Stimulated activated CD8-positive, alpha-beta memory T cell treated with anti-CD3 and anti-CD28 coated beads, Interleukin-4, amount 100 ng/mL, for 4 hours (primary cell): ENCODE data around the gene VEGFB.

ENCODE experiments used
- DNase-seq, 2 donors: peaks; one replicate each; pipeline ENCODE4 v3.0.0-alpha.2; 2020; ENCODE audit warnings: low read depth in 2 of 2, low spot score in 1 of 2

The VEGFB gene

DNA sequence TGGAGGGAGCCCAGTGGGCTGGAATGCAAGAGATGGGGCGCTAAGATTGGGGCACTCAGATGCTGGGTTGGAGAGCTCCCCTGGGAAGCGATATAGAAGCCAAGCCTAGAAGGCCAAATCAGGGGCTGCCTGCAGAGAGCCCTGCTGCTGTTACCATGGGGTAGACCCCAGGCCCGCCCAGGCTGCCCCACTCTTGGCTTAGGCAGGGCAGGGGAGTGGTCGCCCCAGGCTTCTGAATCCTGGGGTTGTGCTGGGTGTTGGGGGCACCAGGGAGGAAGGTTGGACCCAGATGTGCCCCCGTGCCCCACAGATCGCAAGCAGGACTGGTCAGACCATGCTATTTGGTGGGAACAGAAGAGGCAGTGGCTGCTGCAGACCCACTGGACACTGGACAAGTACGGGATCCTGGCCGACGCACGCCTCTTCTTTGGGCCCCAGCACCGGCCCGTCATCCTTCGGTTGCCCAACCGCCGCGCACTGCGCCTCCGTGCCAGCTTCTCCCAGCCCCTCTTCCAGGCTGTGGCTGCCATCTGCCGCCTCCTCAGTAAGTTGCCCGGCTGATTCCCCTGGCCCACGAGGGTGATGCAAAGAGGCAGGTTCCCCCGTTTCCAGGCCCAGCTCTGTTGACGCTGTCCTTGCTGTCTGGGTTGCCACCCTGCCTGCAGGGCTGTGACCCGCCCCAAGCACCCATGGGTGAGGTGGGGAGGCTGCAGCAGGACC, 23.9 kb upstream of the VEGFB start:
- DNase-seq: no peak

GRCh38 chr11:64211181-64211872, 23.1 kb upstream of the VEGFB start:
- DNase-seq: no peak

GRCh38 chr11:64216879-64217278, 17.5 kb upstream of the VEGFB start:
- no peak for DNase-seq

DNA sequence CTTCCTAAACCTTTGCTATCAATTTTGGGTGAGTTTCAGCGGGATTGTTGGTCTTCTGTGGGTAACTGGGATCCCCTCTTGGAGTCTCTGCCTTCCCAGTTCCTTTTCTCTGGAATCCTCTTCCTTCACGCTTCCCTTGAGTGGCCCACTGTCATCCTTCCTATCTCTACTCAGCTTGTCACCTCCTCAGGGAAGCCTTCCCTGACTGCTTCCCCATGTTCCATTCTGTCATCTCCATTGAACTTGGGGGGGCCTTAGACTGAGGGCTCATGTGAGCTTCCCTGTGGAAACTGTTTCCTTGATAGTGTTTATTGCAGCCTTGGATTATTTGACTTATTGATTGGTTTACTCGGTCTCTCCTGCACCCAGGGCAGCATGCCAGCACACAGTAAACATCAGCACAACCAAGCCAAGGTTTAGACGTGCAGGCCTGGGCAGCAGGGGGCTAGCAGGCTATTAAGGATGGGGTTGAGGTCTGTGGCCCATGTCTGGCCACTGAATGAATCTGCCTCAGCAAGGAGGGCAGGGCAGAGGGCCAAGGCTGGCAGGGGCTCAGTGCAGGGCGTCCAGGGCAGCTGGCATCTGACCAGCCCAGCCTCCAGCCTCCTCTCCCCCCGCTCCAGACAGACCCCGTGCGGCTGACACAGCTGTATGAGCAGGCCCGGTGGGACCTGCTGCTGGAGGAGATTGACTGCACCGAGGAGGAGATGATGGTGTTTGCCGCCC, 15.6 kb upstream of the VEGFB start:
- no peak for DNase-seq

GRCh38 chr11:64219354-64219684, 15.1 kb upstream of the VEGFB start:
- DNase-seq: no peak

DNA sequence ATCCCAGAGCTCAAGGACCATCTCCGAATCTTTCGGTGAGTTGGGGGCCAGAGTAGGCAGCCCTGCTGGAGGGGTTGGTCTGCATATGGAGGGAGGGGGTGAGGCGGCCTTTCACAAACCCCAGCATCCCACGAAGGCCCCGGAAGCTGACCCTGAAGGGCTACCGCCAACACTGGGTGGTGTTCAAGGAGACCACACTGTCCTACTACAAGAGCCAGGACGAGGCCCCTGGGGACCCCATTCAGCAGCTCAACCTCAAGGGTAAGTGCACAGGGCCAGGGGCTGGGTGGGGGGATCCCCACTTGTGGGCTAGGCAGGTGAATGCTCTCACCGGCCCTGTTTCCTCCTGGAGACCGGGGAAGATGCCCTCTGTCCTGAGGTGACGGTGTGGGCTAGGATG, 14.6 kb upstream of the VEGFB start:
- no peak for DNase-seq

DNA sequence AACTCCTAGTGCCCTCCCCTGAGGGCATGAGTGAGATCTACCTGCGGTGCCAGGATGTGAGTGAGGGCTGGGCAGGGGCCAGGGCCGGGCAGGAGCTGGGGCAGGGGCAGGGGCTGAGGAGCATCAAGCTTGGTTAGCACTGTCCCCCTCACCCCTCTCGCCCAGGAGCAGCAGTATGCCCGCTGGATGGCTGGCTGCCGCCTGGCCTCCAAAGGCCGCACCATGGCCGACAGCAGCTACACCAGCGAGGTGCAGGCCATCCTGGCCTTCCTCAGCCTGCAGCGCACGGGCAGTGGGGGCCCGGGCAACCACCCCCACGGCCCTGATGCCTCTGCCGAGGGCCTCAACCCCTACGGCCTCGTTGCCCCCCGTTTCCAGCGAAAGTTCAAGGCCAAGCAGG, 14.1 kb upstream of the VEGFB start:
- DNase-seq: no peak

GRCh38 chr11:64220798-64221197, 13.6 kb upstream of the VEGFB start:
- DNase-seq: no peak

DNA sequence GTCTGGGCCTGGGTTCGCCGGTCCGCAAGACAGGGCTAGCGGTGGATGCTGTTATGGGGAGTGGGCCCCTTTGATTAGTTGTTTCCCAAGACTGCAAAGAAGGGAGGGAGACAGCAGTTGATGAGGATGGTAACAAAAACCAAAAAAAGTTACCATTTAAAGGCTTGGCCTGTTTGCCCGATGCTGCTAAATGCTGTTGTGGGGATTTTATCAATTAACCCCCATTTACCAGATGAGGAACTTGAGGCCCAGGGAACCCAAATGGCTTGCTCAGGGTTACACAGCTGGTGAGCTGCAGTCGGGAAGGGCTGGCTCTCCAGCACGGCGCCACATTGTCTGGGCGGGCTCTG, 11.8 kb upstream of the VEGFB start:
- no peak for DNase-seq

- DNase-seq: no peak
These were observed 11.3 kb upstream of the VEGFB start for GRCh38 chr11:64223001-64223651.

GRCh38 chr11:64224151-64224890, 10.1 kb upstream of the VEGFB start:
- DNase-seq: no peak

DNA sequence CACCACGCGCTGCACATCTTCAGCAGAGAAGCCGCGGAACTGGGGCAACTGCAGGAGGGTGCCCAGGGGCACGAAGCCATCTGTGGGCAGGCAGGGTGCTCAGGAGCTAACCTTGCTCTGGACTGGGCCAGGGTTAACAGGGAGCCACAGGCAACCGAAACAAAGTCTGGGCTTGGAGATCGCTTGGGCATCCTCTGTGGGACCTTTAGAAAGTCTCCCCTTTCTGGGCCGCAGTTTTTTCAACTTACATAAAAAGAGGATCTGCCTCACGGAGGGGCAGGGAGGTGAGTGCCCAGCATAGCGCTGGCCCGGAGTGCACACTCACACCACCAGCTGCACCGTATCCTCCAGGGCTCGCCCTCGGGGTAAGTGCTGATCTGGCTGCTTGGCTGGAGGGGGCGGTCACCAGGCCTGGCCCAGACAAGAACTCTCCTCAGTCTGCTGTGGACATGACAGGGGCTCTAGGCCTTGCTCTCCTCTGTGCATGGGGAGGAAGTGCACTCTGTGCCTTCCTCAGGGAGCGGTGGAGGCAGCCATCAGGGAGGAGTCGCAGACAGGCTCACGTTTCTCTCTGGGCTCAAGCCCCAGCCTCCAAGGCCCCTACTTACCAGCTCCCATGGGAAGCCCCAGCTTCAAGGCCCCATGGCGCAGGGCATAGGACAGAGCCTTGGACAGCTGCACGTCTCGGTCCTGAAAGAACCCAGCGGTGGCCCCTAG, 9.3 kb upstream of the VEGFB start:
- DNase-seq: no peak

GRCh38 chr11:64225608-64226506, 8.5 kb upstream of the VEGFB start, which contains the start of the genes NUDT22 and TRPT1:
NUDT22 (plus strand) TSS chr11:64226274; CDS start chr11:64226653, 379 bp downstream.
TRPT1 (minus strand) TSS chr11:64226186; CDS start chr11:64225860, 326 bp downstream.
- DNase-seq: peak; percentile 82 to 90

GRCh38 chr11:64226507-64227051, 7.8 kb upstream of the VEGFB start:
- DNase-seq: no peak

DNA sequence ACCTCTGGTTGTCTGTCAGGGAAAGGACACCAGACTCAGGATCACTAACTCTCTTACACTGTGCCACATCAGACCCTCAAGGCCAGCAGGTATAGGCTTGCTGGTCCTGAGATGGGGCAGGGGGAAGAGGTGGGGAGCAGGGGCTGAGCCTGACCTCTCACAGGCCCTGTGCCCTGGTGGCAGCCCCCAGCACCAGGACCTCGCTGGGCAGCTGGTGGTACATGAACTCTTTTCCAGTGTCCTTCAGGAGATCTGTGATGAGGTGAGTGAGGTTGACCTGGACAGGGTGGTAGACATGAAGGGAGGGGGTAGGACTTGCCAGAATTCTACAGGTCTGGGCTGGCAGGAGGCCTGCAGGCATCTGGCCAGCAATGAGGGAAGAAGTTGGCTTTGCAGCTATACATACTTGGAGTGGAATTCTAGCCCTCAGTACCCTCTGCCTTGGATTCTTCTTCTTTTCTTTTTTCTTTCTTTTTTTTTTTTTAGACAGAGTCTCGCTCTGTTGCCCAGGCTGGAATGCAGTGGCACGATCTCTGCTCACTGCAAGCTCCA, 6.9 kb upstream of the VEGFB start:
- no peak for DNase-seq

- DNase-seq: no peak
These were observed 5.2 kb upstream of the VEGFB start for GRCh38 chr11:64229090-64229743.

DNA sequence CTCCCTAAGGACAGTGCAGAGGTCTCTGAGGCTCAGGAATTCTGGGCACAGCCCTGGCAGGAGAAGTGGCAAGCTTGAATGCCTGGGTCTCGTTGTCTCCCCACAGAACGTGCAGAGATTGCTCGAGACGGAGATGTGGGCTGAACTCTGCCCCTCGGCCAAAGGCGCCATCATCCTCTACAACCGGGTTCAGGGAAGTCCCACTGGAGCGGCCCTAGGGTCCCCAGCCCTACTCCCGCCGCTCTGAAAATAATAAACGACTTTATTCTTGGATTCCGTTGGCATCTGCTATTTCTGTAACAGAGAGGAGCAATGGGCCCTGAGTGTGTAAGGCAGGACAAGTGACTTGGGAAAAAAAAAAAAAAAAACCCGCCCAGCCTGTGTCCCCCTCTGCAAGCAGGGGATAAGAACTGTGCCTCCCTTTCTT, 4.6 kb upstream of the VEGFB start:
- no peak for DNase-seq
